PC-9 (cell line): ENCODE measurements around the gene OR2V1. TPM values are rescaled to one million over a fixed set of nuclear protein-coding genes. Genes with fewer than 3 reads are reported as not detected.
"Not testable (repeated sequence)": the region's sequence is repeated elsewhere in the genome, so short reads cannot be mapped to it uniquely, and the experiment has no call there.

Source experiments
- Bru-seq: library from RNA; stranded (reverse); fragments of 400-500 nt; gene quantifications from one replicate; lab custom pipeline; 2021; lab: Mats Ljungman, UMichigan
- BruChase-seq, 2 experiments: library from RNA; stranded (reverse); fragments of 400-500 nt; gene quantifications; one replicate each; lab custom pipeline; 2021; lab: Mats Ljungman, UMichigan
- BruUV-seq: library from RNA; stranded (reverse); fragments of 400-500 nt; replicated peaks from 2 replicates; lab custom pipeline; 2021; lab: Mats Ljungman, UMichigan
- CTCF ChIA-PET: fragments of 300-600 bp; sonication (Branson Sonifier 250); formaldehyde crosslinking; loops from one replicate; lab custom pipeline; 2022; ENCODE audit warnings: antibody characterized with exemption; lab: Charles Lee
- POLR2A ChIA-PET: fragments of 300-600 bp; sonication (Branson Sonifier 250); formaldehyde crosslinking; loops from one replicate; lab custom pipeline; 2022; ENCODE audit warnings: antibody characterized with exemption; ENCODE audit not compliant: unreplicated experiment; lab: Charles Lee
- DNase-seq, 2 experiments: peaks; one replicate each; pipeline versions ENCODE4 v3.0.0 to v3.0.0-alpha.2; 2015 to 2022; ENCODE audit warnings: mixed read lengths in 1 of 2
- H2AFZ ChIP-seq: fragments of 200-600 bp; sonication (generic); 2 replicates; pipeline ENCODE4 v1.8.1; 2017; ENCODE audit warnings: antibody characterized with exemption
- H3F3A ChIP-seq: fragments of 200-600 bp; sonication (generic); 2 replicates; pipeline ENCODE4 v1.8.1; 2017; ENCODE audit warnings: antibody characterized with exemption, mild to moderate bottlenecking, low read depth; ENCODE audit not compliant: insufficient read depth
- H3K27ac ChIP-seq: fragments of 200-600 bp; sonication (generic); 2 replicates; pipeline ENCODE4 v1.6.1; 2016; ENCODE audit warnings: mixed run types
- H3K27me3 ChIP-seq: fragments of 200-600 bp; sonication (generic); 2 replicates; pipeline ENCODE4 v1.6.1; 2016; ENCODE audit warnings: low read depth, mixed run types; ENCODE audit not compliant: insufficient read depth
- H3K36me3 ChIP-seq: fragments of 200-600 bp; sonication (generic); 2 replicates; pipeline ENCODE4 v1.6.1; 2016; ENCODE audit warnings: low read depth, mixed run types
- H3K4me1 ChIP-seq: fragments of 200-600 bp; sonication (generic); replicated peaks from 2 replicates; pipeline ENCODE4 v1.6.1; 2016; ENCODE audit warnings: mixed run types; ENCODE audit not compliant: insufficient read depth
- H3K4me2 ChIP-seq: fragments of 200-600 bp; sonication (generic); 2 replicates; pipeline ENCODE4 v1.6.1; 2017; ENCODE audit warnings: mixed run types
- H3K4me3 ChIP-seq: fragments of 200-600 bp; sonication (generic); 2 replicates; pipeline ENCODE4 v1.6.1; 2016; ENCODE audit warnings: mixed run types
- H3K79me2 ChIP-seq: fragments of 200-600 bp; sonication (generic); 2 replicates; pipeline ENCODE4 v1.6.1; 2017; ENCODE audit warnings: low read depth, mixed run types
- H3K9me2 ChIP-seq: fragments of 200-600 bp; sonication (generic); 2 replicates; pipeline ENCODE4 v1.8.1; 2017; ENCODE audit warnings: mild to moderate bottlenecking; ENCODE audit not compliant: insufficient read depth
- H3K9me3 ChIP-seq: fragments of 200-600 bp; sonication (generic); 2 replicates; pipeline ENCODE4 v1.8.1; 2016; ENCODE audit warnings: low read depth; ENCODE audit not compliant: insufficient read depth
- H4K20me1 ChIP-seq: fragments of 200-600 bp; sonication (generic); 2 replicates; pipeline ENCODE4 v1.8.1; 2017; ENCODE audit not compliant: insufficient read depth
- CTCF ChIP-seq: fragments of 200-600 bp; sonication (generic); conservative IDR thresholded peaks from 2 replicates; pipeline ENCODE4 v1.6.1; 2017; ENCODE audit warnings: mixed run types, antibody characterized with exemption, mild to moderate bottlenecking, moderate library complexity
- EZH2 ChIP-seq: fragments of 200-600 bp; sonication (generic); IDR thresholded peaks from 2 replicates; pipeline ENCODE4 v1.8.0; 2017; ENCODE audit warnings: antibody characterized with exemption, low read depth
- intact Hi-C: fragments of 100-400 bp; cut with micrococcal nuclease; formaldehyde crosslinking; loops from one replicate; pipeline ENCODE4 v1.10.0; 2022; ENCODE audit not compliant: unreplicated experiment
- long read RNA-seq: library from polyadenylated mRNA; stranded (forward); transcript quantifications from one replicate; pipeline ENCODE4 v2.0.0, GENCODE V29; 2022
- total RNA-seq: library from RNA; stranded (reverse); gene quantifications from 2 replicates; pipeline ENCODE4 v1.2.3, GENCODE V29; 2021

OR2V1 gene
- total RNA-seq (not detected in 2 replicates), Bru-seq, nascent RNA (not detected), BruChase-seq, experiment 1, labeled RNA remaining after a 2-hour chase (not detected), BruChase-seq, experiment 2, labeled RNA remaining after a 6-hour chase (not detected)
- long read RNA-seq = 0 reads

- H3K9me2 ChIP-seq = no peaks in the 10 kb centered on the region
- peaks cover 27% of the 10 kb centered on the region for H3K4me1 ChIP-seq
- TF ChIP-seq EZH2 (no peak), CTCF (no peak)
- peaks cover 6% of the 10 kb centered on the region; the same call in 1 of the 2 replicates for H3F3A ChIP-seq
- no peaks in the 10 kb centered on the region for H3K79me2 ChIP-seq
- H3K27ac ChIP-seq = no peak within 1 kb of the TSS
- H2AFZ ChIP-seq = no peak within 1 kb of the TSS
- no peaks in the 10 kb centered on the region for H3K27me3 ChIP-seq
- H3K4me2 ChIP-seq = no peak within 1 kb of the TSS
- no TSS peak for BruUV-seq
- ChIA-PET CTCF (no interaction called here), POLR2A (no interaction called here)
- no peak for DNase-seq
- no peaks in the 10 kb centered on the region for H4K20me1 ChIP-seq
- no peaks in the 10 kb centered on the region for H3K36me3 ChIP-seq
- 0 out of 2 replicates have a peak, but pooled peaks cover 2% of the 10 kb centered on the region for H3K9me3 ChIP-seq
- H3K4me3 ChIP-seq = no peak within 1 kb of the TSS
- intact Hi-C loops = no loop called here
These were observed at the start of gene OR2V1 for GRCh38 chr5:181130832-181131496. TSS of gene OR2V1 (minus strand) at chr5:181131169. CDS start at chr5:181125304, 5,865 bp downstream.

- H3K4me2 ChIP-seq, POLR2A ChIA-PET, H3K9me3 ChIP-seq, CTCF ChIA-PET, BruUV-seq, intact Hi-C loops, H4K20me1 ChIP-seq, H3K4me3 ChIP-seq, H3K27me3 ChIP-seq, H3K27ac ChIP-seq, H3K4me1 ChIP-seq, H3F3A ChIP-seq, H3K36me3 ChIP-seq, H3K79me2 ChIP-seq, H3K9me2 ChIP-seq, H2AFZ ChIP-seq, DNase-seq: not testable (repeated sequence)
These were observed 46.6 kb upstream of the OR2V1 start for GRCh38 chr5:181177559-181177958.

- Histone ChIP-seq H3K4me2 (no peak overlapping the region), H2AFZ (no peak overlapping the region), H3K27me3 (no peaks in the 10 kb centered on the region), H3K9me2 (no peaks in the 10 kb centered on the region), H4K20me1 (no peaks in the 10 kb centered on the region), H3K4me1 (no peaks in the 10 kb centered on the region), H3K4me3 (no peak overlapping the region), H3F3A (no peaks in the 10 kb centered on the region), H3K79me2 (no peaks in the 10 kb centered on the region), H3K9me3 (no peaks in the 10 kb centered on the region), H3K36me3 (no peaks in the 10 kb centered on the region), H3K27ac (no peak overlapping the region)
- POLR2A ChIA-PET = no interaction called here
- TF ChIP-seq EZH2 (no peak), CTCF (no peak)
- DNase-seq = no peak
- no TSS peak for BruUV-seq
- CTCF ChIA-PET = no interaction called here
- intact Hi-C loops = no loop called here
These were observed 45.4 kb upstream of the OR2V1 start for GRCh38 chr5:181176254-181176952.
